Stimulated activated CD4-positive, alpha-beta T cell treated with anti-CD3 and anti-CD28 coated beads, Interleukin-12 subunit alpha, Interleukin-12 subunit beta, amount 100 ng/mL, for 48 hours (primary cell): ENCODE data around the gene HDDC2.
"Not testable (repeated sequence)": the region's sequence is repeated elsewhere in the genome, so short reads cannot be mapped to it uniquely, and the experiment has no call there.

ENCODE experiments used
- DNase-seq, 3 donors: peaks; one replicate each; pipeline ENCODE4 v3.0.0-alpha.2; 2020; ENCODE audit warnings: low read depth in 2 of 3, low spot score in 1 of 3

Gene HDDC2

GRCh38 chr6:125307150-125307838, 5.5 kb upstream of the HDDC2 start:
- no peak for DNase-seq

- DNase-seq = no peak
These were observed 5.0 kb upstream of the HDDC2 start for GRCh38 chr6:125306756-125307149.

DNA sequence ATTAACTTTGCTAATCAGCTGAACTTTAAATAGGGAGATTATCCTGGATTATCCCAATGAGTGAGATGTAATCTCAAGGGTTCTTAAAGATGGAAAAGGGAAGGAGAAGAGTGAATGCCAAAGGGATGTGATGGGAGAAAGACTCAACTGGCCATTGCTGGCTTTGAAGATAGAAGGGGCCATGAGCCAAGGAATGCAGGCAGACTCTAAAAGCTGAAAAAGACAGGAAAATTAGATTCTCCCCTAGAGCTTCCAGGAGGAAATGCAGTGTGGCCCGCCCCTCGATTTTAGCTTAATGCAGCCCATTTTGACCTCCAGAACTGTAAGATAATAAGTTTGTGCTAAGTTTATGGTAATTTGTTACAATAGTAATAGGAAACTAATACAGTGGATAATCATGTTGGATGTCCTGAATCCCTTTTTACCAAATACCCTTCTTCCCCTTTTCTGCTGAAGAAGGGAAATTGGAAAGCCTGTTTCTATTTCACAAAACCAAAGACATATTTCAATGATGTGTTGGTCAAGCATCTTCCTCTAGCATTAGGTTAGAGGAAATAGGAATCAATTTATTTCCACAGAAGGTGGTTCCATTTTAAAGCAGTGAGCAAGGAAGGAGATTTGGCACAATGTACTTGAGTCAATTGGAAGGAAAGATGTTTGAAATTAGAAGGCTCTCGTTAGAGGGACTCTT, 3.3 kb upstream of the HDDC2 start:
- DNase-seq = no peak

DNA sequence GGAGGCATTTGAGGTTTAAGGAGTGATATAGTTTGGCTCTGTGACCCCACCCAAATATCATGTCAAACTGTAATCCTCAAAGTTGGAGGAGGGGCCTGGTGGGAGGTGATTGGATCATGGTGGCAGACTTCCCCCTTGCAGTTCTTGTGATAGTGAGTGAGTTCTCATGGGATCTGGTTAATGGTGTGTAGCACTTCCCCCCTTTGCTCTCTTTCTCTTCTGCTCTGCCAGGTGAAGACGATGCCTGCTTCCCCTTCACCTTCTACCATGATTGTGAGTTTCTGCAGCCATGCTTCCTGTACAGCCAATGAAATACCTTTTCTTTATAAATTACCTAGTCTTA, 1.7 kb upstream of the HDDC2 start:
- no peak for DNase-seq

- no peak for DNase-seq
These were observed 1.2 kb upstream of the HDDC2 start for GRCh38 chr6:125302840-125303511.

GRCh38 chr6:125300992-125301434, 754 bp downstream of the HDDC2 start:
- no peak for DNase-seq

DNA sequence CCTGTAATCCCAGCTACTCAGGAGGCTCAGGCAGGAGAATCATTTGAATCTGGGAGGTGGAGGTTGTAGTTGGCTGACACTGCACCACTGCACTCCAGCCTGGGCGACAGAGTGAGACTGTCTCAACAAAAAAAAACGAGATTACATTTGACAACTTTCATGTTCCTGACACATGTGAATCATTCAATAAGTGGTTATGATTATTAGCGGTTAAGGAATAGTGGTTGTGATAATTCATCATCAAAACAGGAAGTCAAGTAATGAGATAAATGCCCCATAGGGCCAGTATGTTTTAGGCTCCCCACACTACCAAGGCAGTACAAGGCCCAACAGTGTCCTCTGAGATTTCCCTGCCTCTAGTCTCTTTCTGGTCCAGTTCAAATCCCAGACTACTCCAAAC, 2.5 kb downstream of the HDDC2 start:
- DNase-seq = no peak

- DNase-seq = no peak
These were observed 5.3 kb downstream of the HDDC2 start for GRCh38 chr6:125296471-125296870.

- no peak for DNase-seq
These were observed 6.8 kb downstream of the HDDC2 start for GRCh38 chr6:125294925-125295324.

DNA sequence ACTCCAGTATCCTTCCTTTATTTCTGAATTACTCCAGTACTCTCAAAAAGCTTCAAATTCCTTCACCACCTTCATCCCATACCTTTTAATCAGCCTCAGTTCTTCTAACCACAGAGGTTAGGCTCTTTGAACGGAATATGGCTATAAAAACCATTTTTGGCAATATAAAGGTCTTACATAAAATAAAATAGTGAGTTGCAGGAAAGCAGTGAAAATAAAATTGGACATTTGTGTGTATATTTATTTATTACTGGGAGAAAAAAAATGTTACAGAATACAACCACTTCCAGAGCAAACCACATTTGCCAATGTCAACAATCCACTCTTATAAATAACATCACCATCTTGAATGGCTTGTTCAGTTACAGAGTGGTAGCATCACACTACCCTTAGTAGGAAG, 7.7 kb downstream of the HDDC2 start:
- DNase-seq = no peak

DNA sequence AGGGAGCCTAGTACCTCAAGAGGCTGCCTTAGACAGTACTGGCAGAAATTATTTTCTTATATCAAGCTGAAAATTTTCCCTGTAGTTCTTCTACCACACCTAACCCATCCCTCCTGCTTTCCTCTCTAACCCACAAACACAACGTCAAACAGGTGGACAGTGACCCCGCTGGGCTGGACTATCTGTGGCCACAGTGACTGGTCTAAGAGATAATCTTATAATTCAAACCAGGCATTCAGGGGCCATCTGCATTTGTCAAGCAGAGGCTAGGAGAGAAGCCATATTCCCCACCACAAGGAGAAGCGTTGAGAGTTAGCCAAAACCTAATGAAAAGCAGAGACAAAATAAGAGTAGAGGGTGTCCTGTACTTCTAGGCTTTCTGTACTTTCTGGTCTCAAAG, 8.2 kb downstream of the HDDC2 start:
- DNase-seq = no peak

- DNase-seq = no peak
These were observed 14.0 kb downstream of the HDDC2 start for GRCh38 chr6:125287718-125288117.

GRCh38 chr6:125285936-125286335, 15.8 kb downstream of the HDDC2 start:
- DNase-seq = no peak

DNA sequence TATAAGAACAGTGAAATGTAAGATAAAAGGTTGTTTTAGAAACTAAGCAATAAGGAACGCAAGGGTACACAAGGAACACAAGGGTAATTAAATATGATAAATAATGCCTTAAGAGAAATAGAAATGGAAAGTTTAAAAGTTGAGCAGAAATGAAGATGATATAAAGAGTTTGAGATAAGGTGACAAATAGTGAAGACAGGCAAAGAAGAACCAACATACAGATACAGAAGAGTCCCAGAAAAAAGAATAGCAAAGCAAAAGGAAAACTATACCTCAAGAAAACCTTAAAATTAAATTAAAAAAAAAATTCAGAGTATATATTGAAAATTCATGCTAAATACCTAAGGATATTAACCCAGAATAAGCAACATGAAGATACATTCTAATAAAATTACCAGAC, 16.4 kb downstream of the HDDC2 start:
- no peak for DNase-seq

DNA sequence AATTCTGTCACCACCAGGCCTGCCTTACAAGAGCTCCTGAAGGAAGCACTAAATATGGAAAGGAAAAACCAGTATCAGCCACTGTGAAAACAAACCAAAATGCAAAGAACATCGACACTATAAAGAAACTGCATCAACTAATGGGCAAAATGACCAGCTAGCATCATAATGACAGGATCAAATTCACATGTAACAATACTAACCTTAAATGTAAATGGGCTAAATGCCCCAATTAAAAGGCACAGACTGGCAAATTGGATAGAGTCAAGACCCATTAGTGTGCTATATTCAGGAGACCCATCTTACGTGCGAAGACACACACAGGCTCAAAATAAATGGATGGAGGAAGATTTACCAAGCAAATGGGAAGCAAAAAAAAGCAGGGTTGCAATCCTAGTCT, 19.3 kb downstream of the HDDC2 start:
- DNase-seq = not testable (repeated sequence)

GRCh38 chr6:125280370-125281035, 21.3 kb downstream of the HDDC2 start:
- not testable (repeated sequence) for DNase-seq

- no peak for DNase-seq
These were observed 21.8 kb downstream of the HDDC2 start for GRCh38 chr6:125279961-125280360.

DNA sequence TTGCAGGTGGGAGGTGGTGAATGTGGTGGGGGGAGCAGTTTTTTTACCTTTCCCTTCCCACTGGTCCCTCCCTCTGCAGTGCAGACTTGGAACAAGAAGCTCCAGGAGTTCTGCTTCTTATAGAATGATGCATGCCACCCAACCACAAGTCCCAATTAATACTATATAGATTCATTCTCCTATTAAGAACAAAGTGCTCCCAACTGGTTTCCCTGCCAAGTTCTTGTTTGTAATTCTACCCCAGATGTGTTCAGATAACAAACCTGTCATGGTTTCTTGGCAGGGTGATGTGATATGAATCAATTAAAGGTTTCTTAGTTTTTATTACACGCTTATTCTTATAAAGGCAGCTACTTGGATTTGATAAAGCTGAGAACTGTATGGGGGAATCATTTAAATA, 23.9 kb downstream of the HDDC2 start:
- DNase-seq = no peak

GRCh38 chr6:125275779-125276178, 26.0 kb downstream of the HDDC2 start:
- no peak for DNase-seq

GRCh38 chr6:125274935-125275334, 26.8 kb downstream of the HDDC2 start:
- DNase-seq = no peak

DNA sequence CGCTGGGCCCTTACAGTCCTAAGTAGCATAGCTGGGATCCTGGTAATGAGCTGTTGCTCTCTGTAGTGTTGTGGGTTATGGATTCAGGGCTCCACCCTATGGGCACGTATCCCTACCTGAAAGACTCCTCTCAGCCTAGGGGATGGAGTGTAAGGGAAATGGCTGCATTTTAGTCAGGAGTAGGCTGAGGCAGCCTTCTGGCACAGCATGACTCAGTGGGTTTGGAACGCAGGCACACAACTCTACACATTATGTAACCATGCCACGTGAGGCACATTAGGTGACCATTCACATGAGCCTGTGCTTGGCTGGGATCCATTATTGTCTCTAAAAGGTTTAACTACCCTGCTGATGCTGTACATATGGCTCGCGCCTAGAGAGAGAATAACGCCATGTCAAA, 27.8 kb downstream of the HDDC2 start:
- no peak for DNase-seq

GRCh38 chr6:125273251-125273650, 28.5 kb downstream of the HDDC2 start:
- DNase-seq = no peak
